Stimulated activated CD4-positive, alpha-beta T cell treated with anti-CD3 and anti-CD28 coated beads, Interleukin-15, amount 100 ng/mL, for 24 hours (primary cell): Measurements from ENCODE around the gene FNBP1.
"Not testable (repeated sequence)": the region's sequence is repeated elsewhere in the genome, so short reads cannot be mapped to it uniquely, and the experiment has no call there.

Experiments used
- DNase-seq: peaks from one replicate; pipeline ENCODE4 v3.0.0-alpha.2; 2020

FNBP1 gene

DNA sequence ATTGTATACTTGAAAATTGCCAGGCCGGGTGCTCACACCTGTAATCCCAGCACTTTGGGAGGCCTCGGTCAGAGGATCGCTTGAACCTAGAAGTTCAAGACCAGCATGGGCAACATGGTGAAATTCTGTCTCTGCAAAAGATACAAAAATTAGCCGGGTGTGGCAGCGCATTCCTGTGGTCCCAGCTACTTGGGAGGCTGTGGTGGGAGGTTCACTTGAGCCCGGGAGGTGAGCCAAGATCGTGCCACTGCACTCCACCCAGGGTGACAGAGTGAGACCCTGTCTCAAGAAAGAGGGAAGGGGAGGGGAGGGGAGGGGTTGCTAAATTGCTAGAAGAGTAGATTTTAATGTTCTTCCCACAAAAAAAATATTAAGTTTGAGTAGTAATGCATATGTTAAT is 53.2 kb downstream of the FNBP1 start:
- no peak for DNase-seq

DNA sequence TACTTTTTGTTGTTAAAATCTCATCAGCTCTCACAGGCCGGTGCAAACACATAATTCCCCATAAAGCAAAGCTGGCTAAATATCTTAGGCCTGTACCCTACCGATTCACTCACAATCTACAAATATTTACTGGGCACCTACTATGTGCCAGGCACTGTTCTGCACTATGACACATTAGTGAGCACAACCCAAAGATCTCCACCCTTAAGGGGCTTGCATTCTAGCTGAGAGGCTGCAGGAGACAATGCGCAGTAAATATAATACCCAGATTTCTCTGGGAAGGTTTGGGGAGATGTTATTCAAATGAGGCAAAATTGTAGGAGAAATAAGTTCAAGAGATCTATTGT is 53.7 kb downstream of the FNBP1 start:
- DNase-seq: no peak

GRCh38 chr9:129988607-129989361 is 54.2 kb downstream of the FNBP1 start:
- no peak for DNase-seq

DNA sequence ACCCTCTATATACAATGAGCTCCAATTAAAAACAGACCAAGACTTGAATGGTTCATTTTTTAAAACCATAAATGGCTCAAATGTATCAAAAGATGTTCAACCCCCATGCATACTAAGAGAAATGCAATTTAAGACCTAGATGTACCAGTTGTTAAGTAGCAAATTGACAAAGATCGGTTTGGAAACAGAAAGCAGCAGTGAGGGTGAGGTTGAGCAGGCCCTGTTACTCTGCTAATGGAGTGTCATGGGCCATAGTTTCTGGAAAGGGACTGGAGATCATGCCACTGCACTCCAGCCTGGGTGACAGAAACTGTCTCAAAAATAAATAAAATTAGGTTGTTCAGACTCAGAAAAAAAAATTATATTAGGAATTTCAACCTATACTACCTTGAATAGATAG is 55.0 kb downstream of the FNBP1 start:
- DNase-seq: no peak

GRCh38 chr9:129987047-129987446 is 55.9 kb downstream of the FNBP1 start:
- peak; percentile 46 for DNase-seq

GRCh38 chr9:129984589-129984988 is 58.4 kb downstream of the FNBP1 start:
- DNase-seq: not testable (repeated sequence)

DNA sequence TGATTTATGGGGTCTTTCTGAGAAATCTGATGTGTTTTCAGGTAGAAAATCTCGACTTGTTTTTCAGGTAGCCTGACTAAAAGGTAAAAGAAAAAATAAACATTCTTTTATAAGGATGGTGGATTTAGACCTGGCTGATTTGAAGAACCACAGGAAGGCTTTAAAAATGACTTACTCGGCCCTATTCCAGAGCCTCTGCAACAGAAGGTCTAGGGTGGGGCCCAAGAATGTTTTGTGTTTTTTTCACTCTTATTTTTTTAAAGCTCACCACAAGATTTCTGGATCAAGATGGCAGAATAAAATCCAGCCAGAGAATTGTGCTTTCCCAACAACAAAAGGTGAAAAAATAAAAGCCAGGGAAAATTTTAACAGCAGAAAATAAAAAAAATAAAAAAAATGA is 59.1 kb downstream of the FNBP1 start:
- no peak for DNase-seq

- no peak for DNase-seq
Observed at GRCh38 chr9:129981180-129981907, 61.6 kb downstream of the FNBP1 start.

GRCh38 chr9:129980224-129980623 is 62.8 kb downstream of the FNBP1 start:
- DNase-seq: not testable (repeated sequence)

GRCh38 chr9:129979071-129979745 is 63.8 kb downstream of the FNBP1 start:
- DNase-seq: no peak

DNA sequence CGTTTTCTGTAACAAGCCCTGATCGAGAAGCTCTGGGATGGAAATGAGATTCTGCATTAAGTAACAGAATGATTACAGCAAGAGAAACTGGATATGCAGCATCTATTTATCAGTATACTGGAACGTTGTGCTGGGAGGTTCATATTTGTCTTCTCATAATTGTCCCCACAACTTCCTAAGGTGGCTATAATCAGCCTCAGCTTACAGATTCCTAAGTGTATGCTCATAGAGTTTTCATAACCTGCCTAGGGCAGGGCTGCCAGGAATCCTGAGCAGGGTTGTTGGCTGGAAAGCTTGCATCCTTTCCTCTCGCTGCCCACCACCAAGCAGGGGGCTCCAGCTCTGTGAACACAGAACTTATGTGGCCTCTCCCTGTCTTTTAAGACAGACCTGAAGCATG is 70.2 kb downstream of the FNBP1 start:
- DNase-seq: no peak

- no peak for DNase-seq
Observed at GRCh38 chr9:129968690-129969485, 74.1 kb downstream of the FNBP1 start.

DNA sequence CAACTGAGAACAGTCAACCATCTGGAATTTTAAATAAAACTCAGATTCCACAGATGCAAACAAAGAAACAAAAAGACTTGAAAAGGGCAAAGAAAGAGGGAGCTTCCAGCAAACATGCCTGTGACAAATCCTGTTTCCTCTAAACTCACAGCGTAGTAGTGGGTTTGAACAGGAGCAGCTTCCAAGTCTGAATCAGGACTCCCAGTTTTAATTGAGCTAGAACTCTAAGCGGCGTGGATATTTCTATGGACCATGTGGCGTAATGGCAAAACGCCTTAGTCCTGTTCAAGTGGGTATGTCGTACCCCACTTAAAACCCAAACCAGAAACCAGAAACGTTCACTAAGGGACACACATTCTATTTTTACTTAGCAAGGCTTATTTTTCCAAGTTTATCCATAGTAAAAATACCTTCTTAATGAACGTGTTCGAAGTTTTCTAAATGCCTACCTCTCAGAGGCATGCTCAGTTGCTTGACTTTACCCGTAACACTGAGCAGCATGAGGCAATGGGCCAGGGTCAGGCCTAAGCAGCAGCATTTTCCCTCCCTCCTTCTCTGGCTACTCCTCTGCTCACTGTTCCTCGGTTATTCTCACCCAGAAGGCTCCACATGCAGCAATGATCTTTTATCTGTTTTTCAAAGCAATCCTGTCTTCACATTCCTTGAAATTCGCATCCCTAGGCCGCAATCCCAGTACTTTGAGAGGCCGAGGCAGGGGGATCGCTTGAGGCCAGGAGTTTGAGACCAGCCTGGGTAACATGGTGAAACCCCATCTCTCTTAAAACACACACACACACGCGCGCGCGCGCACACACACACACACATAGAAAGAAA is 77.9 kb downstream of the FNBP1 start:
- DNase-seq: no peak

DNA sequence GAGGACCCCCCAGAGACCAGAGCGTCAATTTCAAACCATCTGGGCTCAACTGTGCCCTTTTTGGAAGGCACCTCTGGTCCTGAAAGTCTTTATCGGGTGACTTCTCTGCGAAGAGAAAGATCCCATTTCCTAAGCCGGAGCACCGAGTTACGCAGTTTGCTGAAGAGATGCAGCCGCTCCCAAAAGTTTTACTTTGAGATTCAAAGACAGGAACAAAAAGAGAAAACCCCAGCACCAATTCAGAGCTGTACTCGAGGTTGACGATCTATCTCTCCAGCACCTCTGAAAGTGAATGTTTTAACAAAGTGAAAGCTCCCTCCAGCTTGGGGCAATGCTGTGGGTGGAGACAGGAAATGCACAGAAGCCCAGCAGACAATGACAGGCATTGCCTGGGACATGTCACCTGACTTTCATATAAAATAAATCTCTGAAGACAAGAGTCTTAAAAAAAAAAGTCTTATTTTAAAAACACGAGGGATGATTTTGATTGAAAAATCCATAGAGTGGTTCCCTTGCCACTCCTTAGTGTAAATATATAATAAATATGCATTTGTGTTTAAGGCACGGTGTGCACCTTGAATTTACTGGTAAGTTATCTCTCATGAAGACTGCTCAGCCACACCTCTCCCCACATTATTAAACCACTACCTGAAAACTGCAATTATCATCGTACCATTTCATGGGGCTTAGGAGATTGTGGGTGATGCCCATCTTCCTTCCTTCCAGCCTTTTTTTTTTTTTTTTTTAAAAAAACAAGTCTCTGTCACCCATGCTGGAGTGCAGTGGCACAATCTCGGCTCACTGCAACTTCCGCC is 79.9 kb downstream of the FNBP1 start:
- DNase-seq: peak; percentile 74

DNA sequence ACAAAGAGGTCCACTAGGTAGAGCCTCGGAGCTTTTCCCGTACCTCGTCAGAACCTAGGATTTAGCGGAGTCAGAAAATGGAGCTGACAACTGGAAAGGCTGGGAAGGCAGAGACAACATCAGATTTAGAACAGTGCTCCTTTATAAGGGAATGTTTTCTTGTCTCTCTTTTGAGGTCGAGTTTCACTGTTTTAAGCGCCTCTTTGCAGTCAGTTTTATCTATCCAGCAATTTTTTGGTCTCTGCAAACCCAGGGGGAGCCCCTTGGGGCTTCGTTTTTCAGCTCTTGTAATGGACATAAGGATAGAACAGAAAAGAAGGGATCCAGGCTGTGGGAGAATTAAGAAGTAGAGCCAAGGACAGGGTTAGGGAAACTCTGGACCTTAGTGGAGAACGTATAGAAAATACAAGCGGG is 80.5 kb downstream of the FNBP1 start:
- DNase-seq: no peak

DNA sequence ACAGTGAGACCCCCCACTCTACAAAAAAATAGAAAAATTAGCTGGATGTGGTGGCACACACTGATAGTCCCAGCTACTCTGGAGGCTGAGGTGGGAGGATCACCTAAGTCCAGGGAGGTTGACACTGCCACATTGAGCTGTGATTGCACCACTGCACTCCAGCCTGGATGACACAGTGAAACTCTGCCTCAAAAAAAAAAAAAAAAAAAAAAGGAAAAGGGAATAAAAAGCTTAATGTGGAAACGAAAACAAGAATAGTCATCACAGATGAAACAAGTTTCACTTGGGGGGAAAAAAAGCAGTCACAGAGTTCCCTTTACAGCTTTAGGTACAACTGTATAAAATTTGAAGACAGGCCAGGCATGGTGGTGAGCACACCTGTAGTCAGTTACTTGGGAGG is 84.2 kb downstream of the FNBP1 start:
- no peak for DNase-seq

DNA sequence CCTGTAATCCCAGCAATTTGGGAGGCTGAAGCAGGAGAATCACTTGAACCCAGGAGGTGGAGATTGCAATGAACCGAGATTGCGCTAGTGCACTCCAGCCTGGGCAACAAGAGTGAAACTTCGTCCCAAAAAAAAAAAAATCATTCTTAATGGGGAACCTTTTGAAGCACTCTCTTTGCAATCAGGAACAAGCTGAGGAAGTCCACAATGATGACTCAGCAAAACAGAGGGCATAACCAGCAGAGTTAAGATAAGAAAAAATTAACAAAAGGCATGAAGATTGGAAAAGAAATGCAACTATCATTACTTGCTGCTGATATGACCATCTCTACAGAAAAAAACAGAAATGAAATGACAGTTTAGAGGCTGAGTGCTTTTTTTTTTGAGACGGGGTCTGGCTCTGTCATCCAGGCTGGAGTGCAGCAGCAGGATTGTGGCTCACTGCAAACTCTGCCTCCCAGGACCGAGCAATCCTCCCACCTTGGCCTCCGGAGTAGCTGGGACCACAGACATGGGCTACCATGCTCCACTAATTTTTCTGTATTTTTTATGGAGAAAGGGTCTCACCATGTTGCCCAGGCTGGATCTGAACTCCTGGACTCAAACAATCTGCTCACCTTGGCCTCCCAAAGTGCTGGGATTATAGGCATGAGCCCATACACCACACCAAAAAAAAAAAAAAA is 88.0 kb downstream of the FNBP1 start:
- no peak for DNase-seq

DNA sequence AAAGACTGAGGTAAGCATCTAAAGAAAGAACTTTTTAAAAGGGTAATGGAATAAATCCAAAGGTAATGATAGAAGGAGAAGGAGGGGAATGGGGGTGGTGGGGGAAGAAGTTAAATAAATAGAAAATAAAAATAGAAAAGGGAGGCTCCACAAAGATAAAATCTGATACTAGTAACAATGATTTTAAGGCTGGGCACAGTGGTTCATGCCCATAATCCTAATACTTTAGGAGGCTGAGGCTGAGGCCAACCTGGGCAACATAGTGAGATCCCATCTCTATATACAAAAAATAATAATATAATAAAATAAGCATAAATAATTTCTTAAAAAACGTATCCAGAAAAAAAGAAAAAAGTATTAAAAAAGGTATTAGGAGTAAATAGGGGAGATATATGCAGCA is 89.3 kb downstream of the FNBP1 start:
- DNase-seq: no peak

- DNase-seq: no peak
Observed at GRCh38 chr9:129952337-129952736, 90.7 kb downstream of the FNBP1 start.

DNA sequence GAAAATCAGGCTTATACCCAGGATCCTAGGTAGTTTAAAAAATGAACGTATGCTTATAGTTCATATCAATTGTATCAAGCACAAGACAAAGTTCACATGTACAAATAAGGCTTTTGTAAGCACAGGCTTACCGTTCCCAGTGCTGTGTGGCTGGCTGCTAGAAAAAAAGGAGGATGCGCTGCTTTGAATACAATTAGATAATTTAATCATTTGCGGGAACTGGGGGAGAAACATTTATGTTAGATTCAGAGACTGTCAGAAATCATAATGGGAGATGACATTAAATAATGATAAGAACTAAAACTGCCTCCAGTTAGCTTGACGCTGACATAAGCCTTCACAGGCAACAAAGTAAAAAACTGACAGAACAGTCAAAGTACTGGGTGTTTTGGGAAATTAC is 93.2 kb downstream of the FNBP1 start:
- DNase-seq: no peak

DNA sequence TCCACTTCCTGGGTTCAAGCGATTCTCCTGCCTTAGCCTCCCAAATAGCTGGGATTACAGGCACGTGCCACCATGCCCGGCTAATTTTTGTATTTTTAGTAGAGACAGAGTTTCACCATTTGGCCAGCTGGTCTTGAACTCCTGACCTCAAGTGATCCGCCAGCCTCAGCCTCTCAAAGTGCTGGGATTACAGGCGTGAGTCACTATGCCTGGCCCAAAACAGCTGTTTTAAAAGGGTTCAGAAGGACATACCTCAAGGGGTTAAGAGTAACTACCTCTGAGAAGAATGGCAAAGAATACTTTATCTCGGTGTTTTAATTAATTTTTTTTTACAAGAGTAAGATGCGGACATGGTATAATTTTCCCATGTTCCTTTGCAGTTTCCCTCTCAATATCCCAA is 94.4 kb downstream of the FNBP1 start:
- not testable (repeated sequence) for DNase-seq
